Gastroesophageal sphincter (tissue), 3 donors: ENCODE results near the gene ARHGAP29.

Source experiments
- CTCF ChIP-seq, 4 experiments: fragments of 200-600 bp in 2 of 4; fragments of 450-650 bp in 2 of 4; sonication (generic) in 1 of 4; IDR thresholded peaks; one replicate each; pipeline ENCODE4 v1.5.1; 2017 to 2019; ENCODE audit warnings: antibody characterized with exemption in 4 of 4, mild to moderate bottlenecking in 2 of 4, moderate library complexity in 2 of 4
- POLR2A ChIP-seq, 2 donors: fragments of 450-650 bp; IDR thresholded peaks; one replicate each; pipeline ENCODE4 v1.6.1; 2017; ENCODE audit warnings: antibody characterized with exemption in 2 of 2, mild to moderate bottlenecking in 2 of 2, moderate library complexity in 1 of 2
- POLR2AphosphoS5 ChIP-seq: sonication (generic); formaldehyde crosslinking; IDR thresholded peaks from one replicate; pipeline ENCODE4 v1.6.1; 2017; ENCODE audit warnings: antibody characterized with exemption

GRCh38 chr1:94250341-94250740, 13.0 kb upstream of the ARHGAP29 start:
- TF ChIP-seq POLR2AphosphoS5: no peak
- no peak for TF ChIP-seq CTCF (IDR thresholded peaks at IDR 0.05)
- TF ChIP-seq POLR2A (IDR thresholded peaks at IDR 0.05): no peak
